Keratinocyte (primary cell): ENCODE results near the gene TSFM.

Experiments used
- CTCF ChIP-seq, 3 experiments: IDR thresholded peaks in 1 of 3; conservative IDR thresholded peaks in 1 of 3; optimal IDR thresholded peaks in 1 of 3; 2 replicates in 2 of 3; 3 replicates in 1 of 3; pipeline versions ENCODE3 to v1.5.1; 2011; ENCODE audit warnings: low read length in 3 of 3, mild to moderate bottlenecking in 3 of 3, moderate library complexity in 2 of 3, control low read depth in 1 of 3, inconsistent platforms in 1 of 3; ENCODE audit not compliant: insufficient read depth in 2 of 3; ENCODE audit errors: extremely low read depth in 1 of 3
- EZH2 ChIP-seq: IDR thresholded peaks from one replicate; pipeline ENCODE4 v1.6.1; 2012; ENCODE audit warnings: inconsistent platforms, mild to moderate bottlenecking, low read length, moderate library complexity

- no peak for TF ChIP-seq CTCF (optimal IDR thresholded peaks at IDR 0.05 in 1 of 3, IDR thresholded peaks at IDR 0.05 in 1 of 3, conservative IDR thresholded peaks at IDR 0.05 in 1 of 3; ENCODE audit: extremely low read depth in 1 of 3, insufficient read depth in 2 of 3, low read length in 3 of 3)
- no peak for TF ChIP-seq EZH2
These were observed 60.0 kb downstream of the TSFM start for GRCh38 chr12:57842342-57843294.
